Stimulated activated naive CD4-positive, alpha-beta T cell treated with Interleukin-2 at 50 U/mL for 16 hours (primary cell): Measurements from ENCODE around the gene PIF1.

Experiments
- DNase-seq: peaks from one replicate; lab custom pipeline; 2025; lab: John Stamatoyannopoulos, UW

PIF1 gene

GRCh38 chr15:64775551-64776401 is 49.7 kb downstream of the PIF1 start, which contains the start of gene RBPMS2:
TSS of gene RBPMS2 (minus strand) at chr15:64775589. CDS start at chr15:64775319, 270 bp downstream.
- DNase-seq, result no peak

- DNase-seq, result no peak
Observed at GRCh38 chr15:64774629-64775493, 50.6 kb downstream of the PIF1 start.

- no peak for DNase-seq
Observed at GRCh38 chr15:64774037-64774628, 51.3 kb downstream of the PIF1 start.

DNA sequence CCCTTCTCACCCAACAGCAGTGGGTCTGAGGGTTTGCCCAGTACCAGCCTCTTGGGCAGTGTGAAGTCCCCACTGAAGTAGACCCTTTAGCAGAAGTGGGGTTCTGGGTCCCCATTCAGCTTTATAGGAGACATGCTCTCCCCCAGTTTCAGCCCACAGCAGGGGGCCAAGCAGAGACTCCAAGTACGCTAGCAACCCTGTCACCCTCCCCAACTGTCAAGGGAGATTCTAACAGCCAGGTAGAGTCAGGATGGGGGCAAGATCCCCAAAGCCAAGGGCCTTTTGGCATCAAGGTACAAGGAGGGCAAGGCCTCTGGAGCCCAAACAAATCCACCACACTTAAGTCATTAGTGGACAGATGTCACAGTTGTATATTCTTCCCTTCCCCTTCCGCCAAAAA is 51.8 kb downstream of the PIF1 start:
- DNase-seq, result no peak

DNA sequence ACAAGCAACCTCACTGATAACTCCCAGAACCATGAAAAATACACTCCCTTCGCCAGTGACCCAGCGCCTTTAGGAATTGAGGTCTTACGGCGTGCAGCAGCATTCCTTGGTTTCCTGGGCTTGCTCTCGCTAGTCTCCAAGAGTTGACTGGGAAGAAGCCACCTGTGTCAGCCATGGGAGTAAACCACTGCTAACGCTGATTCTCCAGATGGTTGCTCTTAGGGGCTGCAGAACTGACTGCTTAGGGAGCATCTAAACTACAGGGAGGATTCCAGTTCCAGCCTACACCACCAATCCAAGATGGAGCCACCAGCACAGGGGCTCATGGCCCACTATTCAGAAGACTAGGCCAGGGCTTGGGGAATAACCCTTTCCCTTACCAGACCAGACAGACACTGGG is 52.5 kb downstream of the PIF1 start:
- DNase-seq, result no peak

GRCh38 chr15:64772488-64772887 is 53.0 kb downstream of the PIF1 start:
- DNase-seq, result no peak

DNA sequence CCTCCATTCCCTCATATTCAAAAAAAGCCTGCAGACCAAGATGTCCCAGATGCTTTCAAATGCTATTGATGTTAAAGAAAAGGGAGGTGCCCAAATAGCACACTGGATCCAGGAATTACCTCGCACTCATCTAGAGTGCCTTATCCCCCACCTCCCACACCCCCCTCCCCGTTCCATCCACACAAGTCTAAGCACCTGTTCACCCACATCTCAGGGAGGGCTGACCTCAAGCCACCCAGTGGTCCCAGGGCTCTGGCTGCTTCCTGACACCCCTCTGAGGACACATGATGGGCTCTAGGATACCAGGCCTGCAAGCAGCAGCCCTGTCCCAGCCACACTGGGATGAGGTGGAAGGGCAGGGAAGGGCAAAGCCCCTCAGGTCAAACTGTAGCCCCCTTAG is 54.8 kb downstream of the PIF1 start:
- DNase-seq, result no peak

GRCh38 chr15:64767203-64767602 is 58.2 kb downstream of the PIF1 start:
- no peak for DNase-seq

DNA sequence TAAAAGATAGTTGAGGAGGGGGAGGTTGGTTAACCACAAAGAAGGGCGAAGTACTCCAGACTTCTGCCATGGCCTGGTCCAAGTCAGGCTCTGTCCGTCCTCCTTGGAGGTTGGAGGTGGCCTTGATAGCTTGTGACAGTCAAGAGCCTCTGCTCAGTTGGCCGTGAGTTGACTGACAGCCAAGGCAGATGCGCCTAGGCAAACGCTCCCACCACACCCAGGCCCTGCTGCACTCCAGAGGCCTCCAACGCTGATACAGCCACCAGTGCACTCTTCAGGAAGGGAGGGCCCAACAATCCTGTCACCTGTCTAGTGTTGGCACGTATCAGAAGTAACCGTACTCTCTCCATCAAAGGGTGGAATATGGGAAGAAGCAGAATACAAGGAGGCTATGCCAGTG is 59.4 kb downstream of the PIF1 start:
- DNase-seq, result no peak
